ENCODE data around the gene MED14. TPM values are rescaled to one million over a fixed set of nuclear protein-coding genes. Genes with fewer than 3 reads are reported as not detected.

The MED14 gene
- total and polyA plus RNA-seq, 2 of the 13 experiments (the other 11 are each of a cell fraction or from before 2014, with no cell fraction given), result 10.2 to 16.3 TPM

DNA sequence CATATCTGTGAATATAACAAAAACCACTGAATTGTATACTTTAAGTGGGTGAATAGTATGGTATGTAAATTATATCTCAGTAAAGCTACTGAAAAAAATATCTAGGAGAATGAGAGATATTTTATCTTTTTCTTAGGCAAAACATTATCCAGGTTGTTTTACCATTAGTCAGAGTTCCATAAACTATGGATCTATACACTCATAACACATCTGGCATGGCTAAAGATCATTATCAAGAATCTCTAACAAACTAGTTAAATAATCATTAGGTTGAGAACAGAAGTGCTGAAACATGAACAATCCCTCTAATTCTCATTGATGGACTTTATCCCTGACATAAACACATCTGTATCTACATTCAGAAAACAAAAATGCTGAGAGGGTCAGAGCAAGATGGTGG, 15.6 kb downstream of the MED14 start:
- Histone ChIP-seq H3K36me3 (replicated peaks in 1 of 2; ENCODE audit: control insufficient read depth in 1 of 2, insufficient read depth in 2 of 2, low read length in 2 of 2) (peaks cover 0 to 12% of the 10 kb centered on the region in 2 experiments; a peak in 3 of 5 replicates), H3K9me3 (ENCODE audit: low read length) (no peaks in the 10 kb centered on the region), H3K4me2 (ENCODE audit: low read depth, low read length) (no peak overlapping the region), H3K27me3 (ENCODE audit: control insufficient read depth in 1 of 2, insufficient read depth in 2 of 2, low read length in 2 of 2) (no peaks in the 10 kb centered on the region), H3K27ac (ENCODE audit: extremely low read length, insufficient read depth, low read length) (no peak overlapping the region), H3K4me3 (replicated peaks in 1 of 3; ENCODE audit: insufficient read depth in 1 of 3, low read depth in 2 of 3, low read length in 3 of 3) (no peak overlapping the region), H2AFZ (ENCODE audit: low read length) (no peak overlapping the region), H3K9ac (ENCODE audit: insufficient read depth, low read depth, low read length) (no peak overlapping the region), H4K20me1 (ENCODE audit: insufficient read depth, low read length) (no peaks in the 10 kb centered on the region), H3K4me1 (ENCODE audit: insufficient read depth, low read length) (peaks cover 17% of the 10 kb centered on the region; the same call in 1 of the 2 replicates), H3K79me2 (ENCODE audit: insufficient read depth, low read length) (peaks cover 28% of the 10 kb centered on the region)
- FAIRE-seq (no peak), ATAC-seq (no peak), DNase-seq (ENCODE audit: low spot score) (no peak)
- no peak for TF ChIP-seq CCAR2 (optimal IDR thresholded peaks at IDR 0.05; ENCODE audit: low read depth, low read length)
- TF ChIP-seq ZNF234 (CRISPR knock-in tag; conservative IDR thresholded peaks at IDR 0.05), result no peak
- TF ChIP-seq ISL2 (CRISPR knock-in tag; IDR thresholded peaks at IDR 0.05), result no peak
- no peak for TF ChIP-seq ZNF317 (CRISPR knock-in tag; IDR thresholded peaks at IDR 0.05)
- TF ChIP-seq ZNF629 (CRISPR knock-in tag; conservative IDR thresholded peaks at IDR 0.05), result no peak
- TF ChIP-seq, protein P1, sequence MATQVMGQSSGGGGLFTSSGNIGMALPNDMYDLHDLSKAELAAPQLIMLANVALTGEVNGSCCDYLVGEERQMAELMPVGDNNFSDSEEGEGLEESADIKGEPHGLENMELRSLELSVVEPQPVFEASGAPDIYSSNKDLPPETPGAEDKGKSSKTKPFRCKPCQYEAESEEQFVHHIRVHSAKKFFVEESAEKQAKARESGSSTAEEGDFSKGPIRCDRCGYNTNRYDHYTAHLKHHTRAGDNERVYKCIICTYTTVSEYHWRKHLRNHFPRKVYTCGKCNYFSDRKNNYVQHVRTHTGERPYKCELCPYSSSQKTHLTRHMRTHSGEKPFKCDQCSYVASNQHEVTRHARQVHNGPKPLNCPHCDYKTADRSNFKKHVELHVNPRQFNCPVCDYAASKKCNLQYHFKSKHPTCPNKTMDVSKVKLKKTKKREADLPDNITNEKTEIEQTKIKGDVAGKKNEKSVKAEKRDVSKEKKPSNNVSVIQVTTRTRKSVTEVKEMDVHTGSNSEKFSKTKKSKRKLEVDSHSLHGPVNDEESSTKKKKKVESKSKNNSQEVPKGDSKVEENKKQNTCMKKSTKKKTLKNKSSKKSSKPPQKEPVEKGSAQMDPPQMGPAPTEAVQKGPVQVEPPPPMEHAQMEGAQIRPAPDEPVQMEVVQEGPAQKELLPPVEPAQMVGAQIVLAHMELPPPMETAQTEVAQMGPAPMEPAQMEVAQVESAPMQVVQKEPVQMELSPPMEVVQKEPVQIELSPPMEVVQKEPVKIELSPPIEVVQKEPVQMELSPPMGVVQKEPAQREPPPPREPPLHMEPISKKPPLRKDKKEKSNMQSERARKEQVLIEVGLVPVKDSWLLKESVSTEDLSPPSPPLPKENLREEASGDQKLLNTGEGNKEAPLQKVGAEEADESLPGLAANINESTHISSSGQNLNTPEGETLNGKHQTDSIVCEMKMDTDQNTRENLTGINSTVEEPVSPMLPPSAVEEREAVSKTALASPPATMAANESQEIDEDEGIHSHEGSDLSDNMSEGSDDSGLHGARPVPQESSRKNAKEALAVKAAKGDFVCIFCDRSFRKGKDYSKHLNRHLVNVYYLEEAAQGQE (IDR thresholded peaks at IDR 0.05; ENCODE audit: borderline replicate concordance in 1 of 2, low read depth in 1 of 2, low read length in 2 of 2), result no peak
- TF ChIP-seq, protein P2, sequence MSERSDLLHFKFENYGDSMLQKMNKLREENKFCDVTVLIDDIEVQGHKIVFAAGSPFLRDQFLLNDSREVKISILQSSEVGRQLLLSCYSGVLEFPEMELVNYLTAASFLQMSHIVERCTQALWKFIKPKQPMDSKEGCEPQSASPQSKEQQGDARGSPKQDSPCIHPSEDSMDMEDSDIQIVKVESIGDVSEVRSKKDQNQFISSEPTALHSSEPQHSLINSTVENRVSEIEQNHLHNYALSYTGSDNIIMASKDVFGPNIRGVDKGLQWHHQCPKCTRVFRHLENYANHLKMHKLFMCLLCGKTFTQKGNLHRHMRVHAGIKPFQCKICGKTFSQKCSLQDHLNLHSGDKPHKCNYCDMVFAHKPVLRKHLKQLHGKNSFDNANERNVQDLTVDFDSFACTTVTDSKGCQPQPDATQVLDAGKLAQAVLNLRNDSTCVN (CRISPR knock-in tag; IDR thresholded peaks at IDR 0.05; ENCODE audit: borderline replicate concordance), result no peak
- TF ChIP-seq, protein P3, sequence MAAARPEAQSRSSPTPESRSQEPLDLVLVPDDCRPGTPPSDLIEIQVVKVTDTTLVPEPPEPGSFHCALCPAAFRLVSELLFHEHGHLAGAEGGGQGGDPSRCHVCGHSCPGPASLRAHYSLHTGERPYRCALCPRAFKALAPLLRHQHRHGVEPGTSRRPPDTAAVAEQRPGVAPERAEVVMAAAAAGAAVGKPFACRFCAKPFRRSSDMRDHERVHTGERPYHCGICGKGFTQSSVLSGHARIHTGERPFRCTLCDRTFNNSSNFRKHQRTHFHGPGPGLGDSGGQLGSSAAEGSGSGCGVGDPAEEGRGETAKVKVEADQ (CRISPR knock-in tag; IDR thresholded peaks at IDR 0.05; ENCODE audit: borderline replicate concordance), result no peak
- no peak for TF ChIP-seq NFYC (CRISPR knock-in tag; IDR thresholded peaks at IDR 0.05)
- TF ChIP-seq, protein P4, sequence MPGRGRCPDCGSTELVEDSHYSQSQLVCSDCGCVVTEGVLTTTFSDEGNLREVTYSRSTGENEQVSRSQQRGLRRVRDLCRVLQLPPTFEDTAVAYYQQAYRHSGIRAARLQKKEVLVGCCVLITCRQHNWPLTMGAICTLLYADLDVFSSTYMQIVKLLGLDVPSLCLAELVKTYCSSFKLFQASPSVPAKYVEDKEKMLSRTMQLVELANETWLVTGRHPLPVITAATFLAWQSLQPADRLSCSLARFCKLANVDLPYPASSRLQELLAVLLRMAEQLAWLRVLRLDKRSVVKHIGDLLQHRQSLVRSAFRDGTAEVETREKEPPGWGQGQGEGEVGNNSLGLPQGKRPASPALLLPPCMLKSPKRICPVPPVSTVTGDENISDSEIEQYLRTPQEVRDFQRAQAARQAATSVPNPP (CRISPR knock-in tag; IDR thresholded peaks at IDR 0.05), result no peak
- TF ChIP-seq ZNF879 (CRISPR knock-in tag; IDR thresholded peaks at IDR 0.05), result no peak
- TF ChIP-seq IKZF1 (IDR thresholded peaks at IDR 0.05), result no peak
- TF ChIP-seq ISX (CRISPR knock-in tag; conservative IDR thresholded peaks at IDR 0.05), result no peak
- in situ Hi-C loops (cut with HindIII; ENCODE audit: extremely low pct_ligation_motif_present, low pct_unique_long_range_greater_than_20kb) (no loop called here), intact Hi-C loops (cut with micrococcal nuclease; ENCODE audit: unreplicated experiment) (no loop called here)
- ChIA-PET POLR2A (no interaction called here), CTCF (ENCODE audit: low intra/inter-chr PET ratio, low total read pairs) (no interaction called here)
- no TSS peak for BruUV-seq (replicated peaks)

Measured in HepG2 (cell line).